GM19239 (cell line): ENCODE measurements around the gene CAPN5.
A peak's percentile ranks its signal among the peaks of the same experiment; 100 is the strongest.

Experiments used
- DNase-seq: peaks from one replicate; pipeline ENCODE4 v3.0.0; 2011; ENCODE audit warnings: low spot score; ENCODE audit not compliant: insufficient read length
- FAIRE-seq: peaks from 2 replicates; lab custom pipeline; 2011; peaks lifted over from hg19 to GRCh38; lab: Jason Lieb, UNC

CAPN5 gene

GRCh38 chr11:77081381-77081851 lies 14.6 kb downstream of the CAPN5 start:
- DNase-seq (no peak), FAIRE-seq (no peak)

DNA sequence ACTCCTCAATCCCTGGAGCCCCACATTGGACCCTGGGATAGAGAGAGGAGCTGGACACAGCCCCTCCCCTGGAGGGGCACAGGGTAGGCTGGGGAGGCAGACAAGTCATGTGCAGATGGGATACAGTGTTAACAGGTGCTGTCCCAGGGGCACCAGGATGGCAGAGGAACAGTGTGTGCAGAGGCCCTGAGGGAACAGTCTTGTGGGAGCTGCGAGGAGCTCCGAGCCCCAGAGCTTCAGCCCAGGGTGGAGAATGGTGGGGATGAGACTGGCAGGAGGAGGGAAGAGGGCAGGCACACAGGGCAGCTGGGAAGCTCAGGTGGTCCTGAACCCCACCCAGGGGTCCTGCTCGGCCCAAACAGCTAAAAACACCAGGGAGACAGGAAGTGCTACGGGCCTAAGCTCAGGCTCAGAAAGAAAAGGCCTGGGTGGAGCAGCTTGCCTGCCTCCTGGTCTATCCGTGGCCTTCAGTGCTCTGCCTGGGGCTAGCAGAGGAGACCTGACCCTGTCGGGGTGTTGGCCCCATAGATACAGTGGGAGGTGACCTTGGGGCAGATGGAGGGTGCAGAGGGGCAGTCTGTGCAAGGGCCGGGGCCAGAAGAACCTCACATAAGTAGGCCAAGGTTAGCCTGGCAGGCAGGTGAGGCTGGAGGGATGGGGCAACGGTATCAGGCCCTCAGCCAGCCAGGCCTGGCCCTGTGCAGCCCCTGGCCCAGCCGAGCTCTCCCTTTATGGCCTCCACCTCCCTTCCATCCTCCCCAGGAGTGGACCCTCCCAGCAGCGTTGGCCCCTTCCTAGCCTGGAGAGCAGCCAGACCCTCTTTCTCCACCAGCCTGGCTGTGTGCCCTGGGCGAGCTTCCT lies 15.4 kb downstream of the CAPN5 start:
- FAIRE-seq (no peak), DNase-seq (no peak)

- FAIRE-seq (peak; percentile 80), DNase-seq (peak; percentile 63)
These were observed 16.2 kb downstream of the CAPN5 start for GRCh38 chr11:77082838-77083565.

DNA sequence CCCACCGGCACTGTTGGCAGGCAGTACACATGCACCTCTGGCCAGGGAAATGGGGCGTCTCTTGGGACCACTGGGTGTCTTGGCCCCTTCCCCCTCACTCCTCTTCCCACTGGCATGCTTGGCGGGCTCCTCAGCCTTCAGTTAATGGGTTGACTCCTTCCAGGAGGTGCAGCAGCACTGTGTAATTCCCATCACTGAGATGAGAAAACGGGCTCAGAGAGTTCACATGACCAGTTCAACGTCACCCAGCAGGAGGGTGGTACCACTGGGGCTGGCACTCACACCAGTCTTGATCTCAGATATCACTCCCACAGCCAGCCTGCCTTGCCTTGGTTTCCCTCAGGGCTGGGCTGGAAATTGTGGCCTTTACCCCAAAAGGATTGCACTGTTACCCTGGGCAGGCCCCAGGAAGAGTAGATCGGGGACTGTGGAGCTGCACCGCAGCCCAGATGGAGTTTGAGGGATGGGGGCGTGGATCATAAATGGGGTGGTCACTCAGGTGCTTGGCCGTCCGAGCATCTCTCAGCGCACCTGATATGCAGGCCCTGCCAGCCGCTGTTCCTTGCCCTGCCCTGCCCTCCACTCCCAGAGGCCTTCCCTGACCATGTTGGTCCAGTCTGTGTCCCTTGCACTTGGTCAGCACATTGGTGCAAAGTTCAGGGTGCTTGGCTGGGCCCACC lies 16.9 kb downstream of the CAPN5 start:
- no peak for DNase-seq
- no peak for FAIRE-seq

- no peak for DNase-seq
- no peak for FAIRE-seq
These were observed 17.9 kb downstream of the CAPN5 start for GRCh38 chr11:77084581-77085191.

DNA sequence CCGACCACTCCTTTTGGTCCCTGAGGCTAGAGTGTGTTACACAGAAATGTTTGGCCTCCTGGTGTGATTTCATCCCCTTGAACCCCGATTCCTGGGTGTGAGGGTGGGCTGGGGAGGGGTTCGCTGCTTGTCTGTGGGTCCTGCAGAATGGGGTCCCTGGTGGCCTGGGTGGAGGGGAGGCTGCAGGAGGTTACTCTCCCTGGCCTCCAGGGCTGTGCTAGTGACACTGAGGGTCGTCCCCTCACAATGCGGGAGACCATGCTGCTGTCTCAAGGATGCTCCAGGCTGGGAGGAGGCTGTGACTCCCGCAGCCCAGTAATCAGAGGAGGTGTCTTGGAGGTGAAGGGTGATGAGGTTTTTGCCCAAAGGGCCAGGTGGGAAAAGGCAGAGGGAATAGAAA lies 18.9 kb downstream of the CAPN5 start:
- DNase-seq, result no peak
- FAIRE-seq, result no peak

DNA sequence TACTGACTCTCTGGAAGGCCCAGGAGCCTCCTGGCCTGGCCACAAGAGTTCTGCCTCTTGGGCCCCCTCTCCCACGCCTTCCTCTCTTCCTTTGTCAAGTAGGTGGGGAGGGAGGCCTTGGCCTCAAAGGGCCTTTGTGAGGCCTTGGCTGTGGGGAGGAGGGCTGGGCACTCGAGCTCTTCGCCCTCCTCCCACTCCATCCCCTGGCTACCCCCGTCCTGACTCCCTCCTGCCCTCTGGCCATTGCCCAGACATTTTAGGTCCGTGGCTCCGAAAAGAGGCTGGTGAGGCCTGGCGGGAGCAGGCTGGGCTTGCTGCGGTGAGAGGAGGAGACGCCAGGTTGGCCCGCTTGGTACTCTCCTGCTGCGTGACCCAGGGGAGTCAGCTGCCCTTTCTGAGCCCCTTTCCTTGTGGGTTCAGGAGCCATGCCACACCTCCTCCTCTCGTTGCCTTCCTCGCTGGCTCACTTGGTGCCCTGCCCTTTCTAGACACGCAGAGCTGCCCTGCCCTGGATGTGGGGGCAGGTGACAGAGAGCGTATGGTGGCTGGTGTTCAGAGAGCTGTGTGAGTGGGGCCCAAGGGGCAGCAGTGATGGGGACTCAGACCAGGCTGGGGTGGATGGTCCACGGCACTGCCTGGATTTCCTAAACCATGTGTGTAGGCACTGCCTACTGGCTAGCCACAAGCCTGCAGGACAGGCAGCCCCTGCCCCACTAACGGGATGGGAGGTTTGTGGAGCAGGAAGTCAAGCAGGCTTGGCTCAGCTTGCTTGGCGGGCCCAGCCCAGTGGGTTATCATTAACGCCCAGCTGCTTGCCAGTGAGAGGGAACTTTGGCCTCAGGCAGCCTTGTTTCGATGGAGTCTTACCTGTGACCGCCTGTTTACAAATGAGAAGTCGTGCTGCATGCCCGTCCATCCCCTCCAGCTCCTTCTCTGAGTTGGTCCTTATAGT lies 20.0 kb downstream of the CAPN5 start:
- no peak for DNase-seq
- no peak for FAIRE-seq

DNA sequence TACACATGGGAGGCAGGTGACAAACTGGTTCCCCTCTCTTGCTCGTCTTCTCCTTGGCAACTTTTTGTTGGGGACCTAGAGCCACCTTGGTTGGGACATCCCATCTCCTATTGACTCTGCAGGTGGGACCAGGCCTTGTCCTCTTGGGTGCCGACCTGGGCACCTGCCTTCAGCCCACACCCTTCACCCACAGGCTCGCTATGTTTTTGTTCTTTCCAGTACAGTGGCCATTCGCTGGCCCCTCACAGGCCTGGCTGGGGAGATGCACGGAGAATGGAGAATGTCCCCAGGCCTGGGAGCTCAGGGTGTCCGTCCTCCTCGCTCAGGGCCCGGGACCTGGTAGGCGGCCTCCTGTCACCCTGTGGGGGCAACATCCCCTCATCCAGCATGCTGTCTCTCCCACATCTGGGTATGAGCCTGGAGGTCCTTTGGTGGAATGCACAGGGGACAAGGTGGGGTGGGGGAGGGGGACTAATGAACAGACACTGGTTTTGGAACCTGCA lies 21.0 kb downstream of the CAPN5 start:
- DNase-seq, result no peak
- FAIRE-seq, result no peak

GRCh38 chr11:77088236-77089003 lies 21.6 kb downstream of the CAPN5 start:
- no peak for FAIRE-seq

DNA sequence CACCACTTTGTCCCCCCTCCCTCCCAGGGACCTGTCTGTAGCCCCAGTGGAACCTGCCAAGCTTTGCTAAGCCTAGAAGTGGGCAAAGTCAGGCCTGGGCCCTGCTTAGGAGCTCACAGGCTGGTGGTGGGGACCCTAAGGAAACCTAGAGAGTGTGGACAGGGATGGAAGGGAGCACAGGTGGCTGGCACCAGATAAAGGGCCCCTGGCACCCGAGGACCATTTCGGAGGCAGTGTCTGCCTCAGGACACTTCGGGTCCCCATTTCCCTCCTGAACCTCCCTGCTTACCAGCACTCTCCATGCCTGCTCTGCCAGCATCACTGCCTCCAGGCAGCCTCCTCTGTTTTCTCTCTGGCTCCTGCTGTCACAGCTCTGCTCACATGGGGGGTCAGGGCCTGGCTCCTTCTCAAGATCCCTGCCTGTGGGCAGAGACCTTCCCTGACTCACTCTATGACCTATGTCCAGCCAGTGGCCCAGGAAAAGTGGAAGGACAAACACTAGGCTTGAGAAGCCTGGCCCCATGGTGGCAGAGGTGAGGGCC lies 22.3 kb downstream of the CAPN5 start:
- DNase-seq (no peak), FAIRE-seq (no peak)

More at GRCh38 chr11:77088236-77089003, 21.6 kb downstream of the CAPN5 start:
- DNase-seq, result no peak

DNA sequence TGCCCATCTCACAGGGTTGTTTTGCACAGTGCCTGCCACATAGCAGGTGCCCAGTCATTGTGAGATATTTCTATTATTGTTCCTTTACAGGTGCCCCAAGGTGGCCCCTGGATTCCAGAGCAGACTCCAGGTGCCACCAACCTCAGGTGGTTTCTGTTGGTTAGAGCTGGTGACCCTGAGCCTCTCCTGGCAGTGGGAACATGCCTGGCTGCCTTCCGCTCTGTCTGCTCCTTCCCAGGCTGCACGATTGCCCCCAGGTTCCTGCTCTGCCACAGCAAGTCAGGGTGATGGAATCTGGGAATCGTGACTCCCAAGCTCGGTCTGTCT lies 23.2 kb downstream of the CAPN5 start:
- no peak for DNase-seq
- FAIRE-seq, result no peak

GRCh38 chr11:77090373-77091111 lies 23.8 kb downstream of the CAPN5 start:
- FAIRE-seq, result no peak

DNA sequence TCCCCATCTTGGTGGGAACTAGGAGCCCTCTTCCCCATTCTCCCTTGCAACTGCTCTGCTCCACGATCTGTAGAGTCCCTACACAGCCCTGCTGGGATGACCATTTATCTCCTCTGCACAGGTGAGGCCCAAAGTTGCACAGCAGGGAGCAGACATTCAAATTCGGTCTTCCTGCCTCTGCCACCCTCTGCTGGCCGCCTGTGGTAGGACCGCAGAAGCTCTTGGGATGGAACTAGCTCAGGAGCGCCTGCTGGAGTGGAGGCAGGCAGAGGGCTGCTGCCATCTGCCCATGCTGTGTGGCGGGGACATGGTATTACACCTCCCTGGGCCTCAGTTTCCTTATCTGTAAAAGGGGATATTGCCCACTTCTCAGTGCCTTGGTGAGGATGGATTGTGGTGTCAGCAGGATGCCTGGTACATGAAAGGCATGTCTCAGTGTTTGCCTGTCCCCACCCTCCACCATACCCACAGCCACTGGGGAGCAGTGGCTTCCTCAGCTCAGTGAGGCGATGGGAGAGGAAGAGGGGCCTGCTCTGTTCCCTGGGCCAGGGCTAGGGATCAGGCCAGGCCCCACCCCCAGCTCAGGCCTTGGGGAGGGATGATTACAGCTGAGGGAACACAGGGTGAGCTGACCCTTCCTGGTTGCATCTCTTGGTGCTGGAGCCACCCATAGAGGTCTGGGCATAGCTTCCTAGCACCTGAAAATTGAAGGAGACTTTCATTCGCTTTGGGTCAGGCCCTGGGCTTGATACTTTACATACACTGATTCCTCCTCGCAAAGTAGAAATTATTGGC lies 24.6 kb downstream of the CAPN5 start:
- FAIRE-seq (peak; percentile 97), DNase-seq (peak; percentile 96)

More at GRCh38 chr11:77090373-77091111, 23.8 kb downstream of the CAPN5 start:
- no peak for DNase-seq

DNA sequence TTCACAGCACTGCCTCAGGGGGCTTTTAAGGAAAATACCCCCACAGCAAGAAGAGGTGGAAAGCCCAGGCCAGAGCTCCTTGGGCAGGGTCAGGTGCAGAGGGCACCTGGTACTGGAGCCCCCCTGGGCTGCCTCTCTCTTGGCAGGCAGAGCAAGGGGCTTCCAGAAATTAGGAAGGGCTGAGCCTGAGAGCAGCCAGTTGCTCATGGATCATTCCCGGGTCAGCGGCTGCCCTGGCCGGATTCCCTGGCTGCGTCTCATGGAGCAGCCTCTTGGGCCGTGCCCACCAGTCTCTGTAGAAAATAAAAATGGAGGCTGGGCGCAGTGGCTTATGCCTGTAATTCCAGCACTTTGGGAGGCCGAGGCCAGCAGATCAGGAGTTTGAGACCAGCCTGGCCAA lies 25.6 kb downstream of the CAPN5 start:
- no peak for FAIRE-seq

DNA sequence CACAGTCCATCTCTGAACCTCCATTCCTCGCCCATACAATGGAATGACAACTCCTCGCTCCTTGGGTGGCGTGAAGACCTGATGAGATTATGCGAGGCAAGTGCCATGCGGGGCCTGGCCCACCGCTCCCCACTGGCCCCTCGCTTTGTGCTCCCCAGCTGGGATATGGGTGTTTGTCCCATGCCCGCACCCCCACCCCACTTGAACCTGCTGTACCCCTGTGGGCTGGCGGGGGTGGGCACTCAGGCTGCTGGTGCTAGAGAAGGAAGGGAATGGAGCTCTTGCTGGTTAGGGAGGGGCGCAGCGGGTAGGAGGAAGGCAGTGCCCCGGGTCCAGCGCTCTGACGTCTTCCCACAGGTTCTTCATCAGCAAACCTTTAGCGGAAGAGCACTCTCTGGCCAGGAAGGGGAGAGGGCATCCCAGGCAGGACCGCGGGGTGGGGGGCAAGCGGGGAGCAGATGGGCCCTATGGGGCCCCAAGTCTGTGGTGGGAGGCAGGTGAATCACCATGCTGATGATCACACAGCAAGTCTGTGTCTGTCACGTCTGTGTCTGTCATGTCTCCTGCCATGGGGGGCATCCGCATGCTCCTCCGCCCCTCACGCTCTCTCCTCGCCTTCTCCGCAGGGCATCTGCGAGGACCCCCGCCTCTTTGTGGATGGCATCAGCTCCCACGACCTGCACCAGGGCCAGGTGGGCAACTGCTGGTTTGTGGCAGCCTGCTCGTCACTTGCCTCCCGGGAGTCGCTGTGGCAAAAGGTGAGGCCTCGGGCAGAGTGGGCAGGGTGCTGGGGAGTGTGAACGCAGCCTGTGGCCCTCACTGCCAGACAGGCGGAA lies 26.5 kb downstream of the CAPN5 start:
- no peak for DNase-seq
- no peak for FAIRE-seq

More for the DNA sequence above, 25.6 kb downstream of the CAPN5 start:
- DNase-seq, result no peak
